ENCODE results near the gene RNF146.

- TF ChIP-seq POLR2A (IDR thresholded peaks at IDR 0.05; ENCODE audit: low read length) (no peak), GATA1 (IDR thresholded peaks at IDR 0.05; ENCODE audit: low read depth, low read length) (no peak)
These were observed 36.3 kb downstream of the RNF146 start for GRCh38 chr6:127302728-127303660.
